ENCODE data around the gene GLO1.

DNA sequence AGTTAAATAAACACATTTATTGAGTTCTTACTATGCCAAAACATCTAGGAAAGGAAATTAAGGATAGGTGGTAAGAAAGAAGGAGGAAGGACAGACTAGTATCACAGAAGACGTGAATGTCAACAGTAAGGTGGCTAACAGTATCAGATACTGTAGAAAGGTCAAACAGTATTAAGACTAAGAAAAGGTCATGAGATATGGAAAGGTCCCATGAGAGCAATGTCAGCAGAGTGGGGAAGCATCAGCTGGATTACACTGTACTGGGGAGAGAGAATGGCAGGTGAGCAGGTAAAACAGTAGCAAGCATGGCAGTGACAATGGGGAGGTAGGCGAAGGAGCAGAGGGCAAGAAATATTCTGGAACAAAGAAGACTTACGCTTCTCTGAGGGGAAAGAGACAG is 18.0 kb downstream of the GLO1 start:
- TF ChIP-seq, protein P1, sequence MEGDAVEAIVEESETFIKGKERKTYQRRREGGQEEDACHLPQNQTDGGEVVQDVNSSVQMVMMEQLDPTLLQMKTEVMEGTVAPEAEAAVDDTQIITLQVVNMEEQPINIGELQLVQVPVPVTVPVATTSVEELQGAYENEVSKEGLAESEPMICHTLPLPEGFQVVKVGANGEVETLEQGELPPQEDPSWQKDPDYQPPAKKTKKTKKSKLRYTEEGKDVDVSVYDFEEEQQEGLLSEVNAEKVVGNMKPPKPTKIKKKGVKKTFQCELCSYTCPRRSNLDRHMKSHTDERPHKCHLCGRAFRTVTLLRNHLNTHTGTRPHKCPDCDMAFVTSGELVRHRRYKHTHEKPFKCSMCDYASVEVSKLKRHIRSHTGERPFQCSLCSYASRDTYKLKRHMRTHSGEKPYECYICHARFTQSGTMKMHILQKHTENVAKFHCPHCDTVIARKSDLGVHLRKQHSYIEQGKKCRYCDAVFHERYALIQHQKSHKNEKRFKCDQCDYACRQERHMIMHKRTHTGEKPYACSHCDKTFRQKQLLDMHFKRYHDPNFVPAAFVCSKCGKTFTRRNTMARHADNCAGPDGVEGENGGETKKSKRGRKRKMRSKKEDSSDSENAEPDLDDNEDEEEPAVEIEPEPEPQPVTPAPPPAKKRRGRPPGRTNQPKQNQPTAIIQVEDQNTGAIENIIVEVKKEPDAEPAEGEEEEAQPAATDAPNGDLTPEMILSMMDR (IDR thresholded peaks at IDR 0.05): no peak
- TF ChIP-seq POLR2A (IDR thresholded peaks at IDR 0.05): no peak
